MCF 10A (cell line): Measurements from ENCODE around the gene ZNF292. TPM values are rescaled to one million over a fixed set of nuclear protein-coding genes. Genes with fewer than 3 reads are reported as not detected.
A peak's percentile ranks its signal among the peaks of the same experiment; 100 is the strongest.

Experiments
- BruUV-seq: library from RNA; stranded (reverse); fragments of 400-500 nt; replicated peaks from 2 replicates; lab custom pipeline; 2021; lab: Mats Ljungman, UMichigan
- CTCF ChIA-PET: fragments of 300-600 bp; sonication (Branson Sonifier 250); formaldehyde crosslinking; extraction: SDS; loops from one replicate; lab custom pipeline; 2021; ENCODE audit warnings: antibody characterized with exemption, inconsistent platforms; lab: Yijun Ruan, JAX
- POLR2A ChIA-PET: fragments of 300-600, 350-650 bp; sonication (Branson Sonifier 250); formaldehyde crosslinking; extraction: SDS; loops from one replicate; lab custom pipeline; 2020; ENCODE audit warnings: antibody characterized with exemption, inconsistent platforms; lab: Yijun Ruan, JAX
- DNase-seq: peaks from one replicate; pipeline ENCODE4 v3.0.0-alpha.2; 2018; ENCODE audit not compliant: unreplicated experiment
- H3K27ac Mint-ChIP-seq: one replicate; pipeline ENCODE4 v1.8.0; 2022; ENCODE audit warnings: mild to moderate bottlenecking, low read depth, mixed read lengths; ENCODE audit not compliant: unreplicated experiment
- H3K27me3 Mint-ChIP-seq: one replicate; pipeline ENCODE4 v1.8.0; 2022; ENCODE audit warnings: mixed read lengths; ENCODE audit not compliant: insufficient read depth, unreplicated experiment
- H3K36me3 Mint-ChIP-seq: one replicate; pipeline ENCODE4 v1.8.0; 2022; ENCODE audit warnings: mild to moderate bottlenecking, moderate library complexity, mixed read lengths; ENCODE audit not compliant: insufficient read depth, unreplicated experiment
- H3K4me1 Mint-ChIP-seq: one replicate; pipeline ENCODE4 v1.8.0; 2022; ENCODE audit warnings: mixed read lengths; ENCODE audit not compliant: insufficient read depth, unreplicated experiment
- H3K4me3 Mint-ChIP-seq: one replicate; pipeline ENCODE4 v1.8.0; 2022; ENCODE audit warnings: mild to moderate bottlenecking, moderate library complexity, mixed read lengths; ENCODE audit not compliant: unreplicated experiment
- H3K9me3 Mint-ChIP-seq: one replicate; pipeline ENCODE4 v1.8.0; 2022; ENCODE audit warnings: mixed read lengths; ENCODE audit not compliant: unreplicated experiment
- CTCF ChIP-seq: fragments of 200-600 bp; IDR thresholded peaks from one replicate; pipeline ENCODE4 v1.8.0; 2022; ENCODE audit warnings: antibody characterized with exemption, mild to moderate bottlenecking; ENCODE audit not compliant: unreplicated experiment
- intact Hi-C: fragments of 100-400 bp; cut with micrococcal nuclease; formaldehyde crosslinking; loops from 2 replicates; pipeline ENCODE4 v1.14.1; 2022
- total RNA-seq: library from RNA; stranded (reverse); gene quantifications from 2 replicates; pipeline ENCODE4 v1.2.3, GENCODE V29; 2022

Gene ZNF292
- total RNA-seq, 1 experiment from 2014 or later, result 17.1 TPM

- POLR2A ChIA-PET, result no interaction called here
- no peak overlapping the region for H3K4me3 Mint-ChIP-seq
- TF ChIP-seq CTCF, result no peak
- CTCF ChIA-PET, result interaction anchor here (1.7 kb wide), 1 partner anchor 13 kb away, joined by 5 read pairs; no protein-coding TSS in a partner anchor
- H3K27ac Mint-ChIP-seq, result no peak overlapping the region
- H3K36me3 Mint-ChIP-seq, result peaks cover 47% of the 10 kb centered on the region
- BruUV-seq, result no TSS peak
- no peak for DNase-seq
- H3K27me3 Mint-ChIP-seq, result no peaks in the 10 kb centered on the region
- intact Hi-C loops, result no loop called here
- no peaks in the 10 kb centered on the region for H3K4me1 Mint-ChIP-seq
- H3K9me3 Mint-ChIP-seq, result no peaks in the 10 kb centered on the region
These were observed 69.6 kb downstream of the ZNF292 start for GRCh38 chr6:87224971-87225370.

- H3K27ac Mint-ChIP-seq, result no peak overlapping the region
- BruUV-seq, result no TSS peak
- intact Hi-C loops, result no loop called here
- POLR2A ChIA-PET, result no interaction called here
- H3K4me1 Mint-ChIP-seq, result no peaks in the 10 kb centered on the region
- H3K4me3 Mint-ChIP-seq, result no peak overlapping the region
- DNase-seq, result no peak
- CTCF ChIA-PET, result interaction anchor here (1.7 kb wide), 1 partner anchor 12 kb away, joined by 5 read pairs; no protein-coding TSS in a partner anchor
- TF ChIP-seq CTCF, result no peak
- no peaks in the 10 kb centered on the region for H3K27me3 Mint-ChIP-seq
- peaks cover 51% of the 10 kb centered on the region for H3K36me3 Mint-ChIP-seq
- H3K9me3 Mint-ChIP-seq, result no peaks in the 10 kb centered on the region
These were observed 70.1 kb downstream of the ZNF292 start for GRCh38 chr6:87225511-87225910.

- POLR2A ChIA-PET, result no interaction called here
- H3K4me1 Mint-ChIP-seq, result no peaks in the 10 kb centered on the region
- peaks cover 53% of the 10 kb centered on the region for H3K36me3 Mint-ChIP-seq
- H3K27ac Mint-ChIP-seq, result no peak overlapping the region
- no peaks in the 10 kb centered on the region for H3K27me3 Mint-ChIP-seq
- no peak for TF ChIP-seq CTCF
- no peaks in the 10 kb centered on the region for H3K9me3 Mint-ChIP-seq
- intact Hi-C loops, result no loop called here
- H3K4me3 Mint-ChIP-seq, result no peak overlapping the region
- no TSS peak for BruUV-seq
- CTCF ChIA-PET, result interaction anchor here (0.8 kb wide), 1 partner anchor 11 kb away, joined by 3 read pairs; no protein-coding TSS in a partner anchor
- no peak for DNase-seq
These were observed 70.6 kb downstream of the ZNF292 start for GRCh38 chr6:87225937-87226336.

- TF ChIP-seq CTCF, result no peak
- BruUV-seq, result no TSS peak
- Mint-ChIP-seq H3K27ac (peak overlapping the region; percentile 25), H3K4me1 (no peaks in the 10 kb centered on the region), H3K27me3 (no peaks in the 10 kb centered on the region), H3K9me3 (no peaks in the 10 kb centered on the region), H3K36me3 (peaks cover 42% of the 10 kb centered on the region), H3K4me3 (no peak overlapping the region)
- ChIA-PET POLR2A (no interaction called here), CTCF (interaction anchor here (0.6 to 1.0 kb wide), 3 partner anchors 91 to 148 kb away, joined by 3 to 5 read pairs (median 3); no protein-coding TSS in a partner anchor)
- DNase-seq, result no peak
- intact Hi-C loops, result no loop called here
These were observed 75.4 kb downstream of the ZNF292 start for GRCh38 chr6:87230801-87231200.
